Measurements from ENCODE around the gene DAZAP1.

The DAZAP1 gene

DNA sequence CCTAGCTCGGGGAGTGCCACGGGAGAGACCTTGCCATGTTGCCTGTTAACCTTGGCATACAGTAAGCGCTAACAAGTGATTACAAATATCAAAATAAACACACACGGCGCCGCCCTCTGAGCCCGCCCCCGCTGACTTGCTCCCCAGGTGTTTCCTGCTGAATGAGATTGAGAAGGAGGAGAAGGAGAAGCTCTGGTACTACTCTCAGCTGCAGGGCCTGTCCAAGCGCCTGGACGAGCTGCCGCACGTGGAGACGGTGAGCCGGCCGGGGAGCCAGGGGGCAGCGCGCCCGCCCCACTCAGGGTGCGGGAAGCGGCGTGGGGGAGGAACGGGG lies 47.6 kb downstream of the DAZAP1 start:
- peak overlapping the region; percentile 52 for H3K27ac ChIP-seq
- TF ChIP-seq, protein P1, sequence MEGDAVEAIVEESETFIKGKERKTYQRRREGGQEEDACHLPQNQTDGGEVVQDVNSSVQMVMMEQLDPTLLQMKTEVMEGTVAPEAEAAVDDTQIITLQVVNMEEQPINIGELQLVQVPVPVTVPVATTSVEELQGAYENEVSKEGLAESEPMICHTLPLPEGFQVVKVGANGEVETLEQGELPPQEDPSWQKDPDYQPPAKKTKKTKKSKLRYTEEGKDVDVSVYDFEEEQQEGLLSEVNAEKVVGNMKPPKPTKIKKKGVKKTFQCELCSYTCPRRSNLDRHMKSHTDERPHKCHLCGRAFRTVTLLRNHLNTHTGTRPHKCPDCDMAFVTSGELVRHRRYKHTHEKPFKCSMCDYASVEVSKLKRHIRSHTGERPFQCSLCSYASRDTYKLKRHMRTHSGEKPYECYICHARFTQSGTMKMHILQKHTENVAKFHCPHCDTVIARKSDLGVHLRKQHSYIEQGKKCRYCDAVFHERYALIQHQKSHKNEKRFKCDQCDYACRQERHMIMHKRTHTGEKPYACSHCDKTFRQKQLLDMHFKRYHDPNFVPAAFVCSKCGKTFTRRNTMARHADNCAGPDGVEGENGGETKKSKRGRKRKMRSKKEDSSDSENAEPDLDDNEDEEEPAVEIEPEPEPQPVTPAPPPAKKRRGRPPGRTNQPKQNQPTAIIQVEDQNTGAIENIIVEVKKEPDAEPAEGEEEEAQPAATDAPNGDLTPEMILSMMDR (conservative IDR thresholded peaks at IDR 0.05; ENCODE audit: low read depth): no peak
- ChIA-PET CTCF (interaction anchor here (0.6 kb wide), 1 partner anchor 16 kb away, joined by 4 read pairs; no protein-coding TSS in a partner anchor), POLR2A (ENCODE audit: low non-redundant PET) (no interaction called here)
- no peak for DNase-seq (ENCODE audit: low spot score)

DNA sequence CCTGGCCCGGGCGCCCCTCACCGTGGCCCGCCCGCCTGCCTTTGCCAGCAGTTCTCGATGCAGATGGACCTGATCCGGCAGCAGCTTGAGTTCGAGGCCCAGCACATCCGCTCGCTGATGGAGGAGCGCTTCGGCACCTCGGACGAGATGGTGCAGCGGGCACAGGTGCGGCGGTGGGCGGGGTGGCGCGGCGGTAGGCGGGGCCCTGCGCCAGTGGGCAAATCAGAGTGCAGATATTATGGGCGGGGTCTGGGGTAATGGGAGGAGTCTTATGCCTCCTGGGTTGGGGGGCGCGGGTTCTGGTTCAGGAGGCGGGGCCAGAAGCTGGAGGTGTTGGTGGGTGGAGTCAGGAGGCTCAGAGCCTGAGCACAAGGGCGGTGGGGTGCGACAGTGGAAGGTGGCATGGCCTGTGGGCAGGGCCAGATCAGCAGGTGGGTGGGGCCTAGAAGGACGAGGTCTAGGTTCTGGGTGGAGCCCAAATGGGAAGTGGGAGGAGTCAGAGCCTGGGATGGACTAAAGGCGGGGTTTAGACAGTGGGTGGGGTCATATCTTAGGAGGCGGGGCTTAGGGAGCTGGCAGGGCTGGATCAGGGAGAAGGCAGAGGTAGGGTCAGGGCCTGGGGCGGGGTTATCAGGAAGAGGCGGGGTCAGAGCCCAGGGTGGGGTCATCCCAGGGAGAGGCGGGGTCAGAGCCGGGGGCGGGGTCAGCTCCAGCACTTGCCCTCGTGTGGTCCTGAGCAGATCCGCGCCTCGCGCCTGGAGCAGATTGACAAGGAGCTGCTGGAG lies 48.1 kb downstream of the DAZAP1 start:
- peak overlapping the region; percentile 52 for H3K27ac ChIP-seq
- TF ChIP-seq, protein P1 (conservative IDR thresholded peaks at IDR 0.05; ENCODE audit: low read depth): no peak
- ChIA-PET POLR2A (ENCODE audit: low non-redundant PET) (no interaction called here), CTCF (interaction anchor here (0.8 to 1.0 kb wide), 2 partner anchors 10 to 210 kb away, joined by 3 to 4 read pairs; no protein-coding TSS in a partner anchor)
- peak; percentile 90 for DNase-seq (ENCODE audit: low spot score)

DNA sequence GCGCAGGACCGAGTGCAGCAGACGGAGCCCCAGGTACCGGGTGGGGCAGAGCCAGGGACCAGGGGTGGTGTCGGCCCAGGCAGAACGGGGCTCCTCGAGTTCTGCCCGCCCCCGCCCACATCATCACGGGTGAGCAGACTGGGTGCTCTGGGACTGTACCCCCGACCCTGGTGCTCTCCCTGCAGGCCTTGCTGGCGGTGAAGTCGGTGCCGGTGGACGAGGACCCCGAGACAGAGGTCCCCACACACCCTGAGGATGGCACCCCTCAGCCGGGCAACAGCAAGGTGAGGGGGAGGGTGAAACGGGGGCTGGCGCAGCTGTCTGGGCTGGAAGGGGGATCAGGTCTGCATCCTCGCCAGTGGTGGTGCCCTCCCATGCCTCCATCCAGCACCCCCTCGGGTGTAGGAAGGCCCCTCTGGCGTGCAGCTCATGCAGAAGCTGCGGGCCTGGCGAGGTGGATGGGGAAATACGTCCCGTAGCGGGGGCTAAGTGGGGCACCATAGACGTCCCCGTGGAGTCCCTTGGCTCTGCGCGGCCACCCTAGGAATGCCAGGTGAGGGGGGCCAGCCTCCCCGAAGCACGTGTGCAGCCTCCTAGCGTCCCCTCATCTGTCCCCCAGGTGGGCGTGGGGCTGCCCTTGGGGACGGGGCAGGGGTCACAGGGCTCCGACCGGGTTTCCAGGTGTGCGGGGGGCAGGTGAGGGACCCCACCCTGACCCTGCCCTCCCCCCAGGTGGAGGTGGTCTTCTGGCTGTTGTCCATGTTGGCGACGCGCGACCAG lies 48.9 kb downstream of the DAZAP1 start:
- ChIA-PET CTCF (interaction anchor here (0.6 to 1.0 kb wide), 3 partner anchors 11 to 211 kb away, joined by 3 to 4 read pairs (median 3); no protein-coding TSS in a partner anchor), POLR2A (ENCODE audit: low non-redundant PET) (interaction anchor here (0.8 kb wide), 1 partner anchor 45 kb away, joined by 3 read pairs; no protein-coding TSS in a partner anchor)
- TF ChIP-seq, protein P1 (conservative IDR thresholded peaks at IDR 0.05; ENCODE audit: low read depth): no peak
- DNase-seq (ENCODE audit: low spot score): no peak
- no peak overlapping the region; the same call in 1 of the 2 replicates for H3K27ac ChIP-seq

DNA sequence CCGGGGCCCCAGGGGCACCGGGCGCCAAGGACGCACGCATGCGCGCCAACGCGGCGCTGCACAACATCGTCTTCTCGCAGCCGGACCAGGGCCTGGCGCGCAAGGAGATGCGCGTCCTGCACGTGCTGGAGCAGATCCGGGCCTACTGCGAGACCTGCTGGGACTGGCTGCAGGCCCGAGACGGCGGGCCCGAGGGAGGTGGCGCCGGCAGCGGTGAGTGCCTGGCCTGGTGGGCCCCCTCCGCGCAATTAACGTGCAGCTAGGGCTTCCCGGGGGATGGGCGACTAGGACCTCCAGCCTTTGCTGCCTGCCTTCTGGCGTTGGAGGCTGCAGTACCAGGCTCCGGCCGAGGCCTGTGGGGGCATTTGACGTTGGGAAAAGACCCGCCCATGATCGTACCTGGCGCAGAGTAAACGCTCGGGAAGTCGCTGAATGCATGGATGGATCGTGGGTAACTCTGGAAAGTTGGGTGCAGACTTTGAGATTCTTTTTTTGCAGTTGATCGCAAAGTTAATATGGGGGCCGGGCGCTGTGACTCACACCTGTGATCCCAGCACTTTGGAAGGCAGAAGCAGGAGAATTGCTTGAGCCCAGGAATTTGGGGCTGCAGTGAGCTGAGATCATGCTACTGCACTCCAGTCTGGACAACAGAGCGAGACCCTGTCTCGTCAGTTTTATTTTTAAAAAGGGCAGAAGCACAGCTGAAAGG lies 49.8 kb downstream of the DAZAP1 start:
- H3K27ac ChIP-seq: peak overlapping the region; percentile 43
- TF ChIP-seq, protein P1 (conservative IDR thresholded peaks at IDR 0.05; ENCODE audit: low read depth): no peak; the same call in 1 of the 2 replicates
- ChIA-PET POLR2A (ENCODE audit: low non-redundant PET) (interaction anchor here (0.8 kb wide), 1 partner anchor 46 kb away, joined by 3 read pairs; no protein-coding TSS in a partner anchor), CTCF (interaction anchor here (0.6 to 1.0 kb wide), 2 partner anchors 10 to 57 kb away, joined by 3 to 6 read pairs; no protein-coding TSS in a partner anchor)
- no peak for DNase-seq (ENCODE audit: low spot score)

DNA sequence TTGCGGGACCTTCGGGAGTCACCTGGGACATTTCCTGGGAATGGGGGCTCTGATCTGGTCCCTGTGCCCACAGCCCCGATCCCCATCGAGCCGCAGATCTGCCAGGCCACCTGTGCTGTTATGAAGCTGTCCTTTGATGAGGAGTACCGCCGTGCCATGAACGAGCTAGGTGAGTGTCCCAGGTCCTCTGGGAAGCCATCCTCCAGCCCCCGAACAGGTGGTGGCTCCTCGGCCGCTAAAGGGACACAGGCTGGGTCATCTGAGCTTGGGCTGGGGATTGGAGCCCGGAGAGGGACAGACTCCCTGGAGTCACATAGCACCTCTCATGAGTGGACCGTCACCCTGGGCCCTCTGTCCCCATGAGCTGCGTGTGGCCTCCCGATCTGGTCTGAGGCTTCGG lies 50.5 kb downstream of the DAZAP1 start:
- ChIA-PET CTCF (interaction anchor here (1.0 kb wide), 1 partner anchor 10 kb away, joined by 6 read pairs; no protein-coding TSS in a partner anchor), POLR2A (ENCODE audit: low non-redundant PET) (interaction anchor here (0.6 kb wide), 1 partner anchor 392 kb away, joined by 3 read pairs; no protein-coding TSS in a partner anchor)
- no peak for DNase-seq (ENCODE audit: low spot score)
- no peak overlapping the region for H3K27ac ChIP-seq
- TF ChIP-seq, protein P1 (conservative IDR thresholded peaks at IDR 0.05; ENCODE audit: low read depth): no peak

DNA sequence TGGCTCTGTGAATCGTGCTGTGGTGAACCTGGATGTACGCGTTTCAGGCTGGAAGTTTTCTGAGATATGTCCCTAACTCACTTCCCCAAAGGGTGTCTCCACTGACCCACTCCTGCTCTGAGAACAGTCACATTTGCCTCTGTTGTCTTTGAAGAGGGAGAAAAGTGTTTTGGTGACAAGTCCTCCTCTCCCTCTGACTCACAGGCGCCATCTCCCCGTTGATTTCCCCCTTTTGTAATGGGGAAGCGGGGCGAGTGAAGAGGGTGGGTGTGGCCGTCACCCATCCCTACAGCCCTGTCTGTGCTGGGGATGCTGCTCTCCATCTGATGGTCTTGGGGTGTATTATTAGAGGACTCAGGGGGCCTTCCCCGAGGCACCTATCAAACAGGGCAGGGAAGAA lies 52.1 kb downstream of the DAZAP1 start:
- no peak for DNase-seq (ENCODE audit: low spot score)
- TF ChIP-seq, protein P1 (conservative IDR thresholded peaks at IDR 0.05; ENCODE audit: low read depth): no peak
- ChIA-PET POLR2A (ENCODE audit: low non-redundant PET) (no interaction called here), CTCF (no interaction called here)
- no peak overlapping the region for H3K27ac ChIP-seq

Data from RWPE1 (cell line).